SK-N-SH (cell line): ENCODE results near the gene KDM5C. TPM values are rescaled to one million over a fixed set of nuclear protein-coding genes. Genes with fewer than 3 reads are reported as not detected.

Experiments
- CTCF ChIA-PET: fragments of 300-600, 350-600 bp; formaldehyde crosslinking; extraction: SDS; loops from one replicate; lab custom pipeline; 2021; lab: Yijun Ruan, JAX
- POLR2A ChIA-PET: fragments of 350-600 bp; sonication (Branson Sonifier 250); formaldehyde crosslinking; extraction: SDS; loops from one replicate; lab custom pipeline; 2020; ENCODE audit warnings: antibody characterized with exemption, inconsistent platforms; lab: Yijun Ruan, JAX
- DNase-seq: peaks from one replicate; pipeline ENCODE4 v3.0.0; 2012
- H2AFZ ChIP-seq: fragments of 200-600 bp; sonication (generic); 2 replicates; pipeline ENCODE4 v1.8.1; 2016; ENCODE audit warnings: antibody characterized with exemption, mild to moderate bottlenecking, low read depth
- H3F3A ChIP-seq: fragments of 200-600 bp; sonication (generic); replicated peaks from 2 replicates; pipeline ENCODE3; 2016; ENCODE audit warnings: antibody characterized with exemption, mild to moderate bottlenecking; ENCODE audit not compliant: insufficient read depth
- H3K27ac ChIP-seq, 2 experiments: fragments of 200-500 bp in 1 of 2; fragments of 200-600 bp in 1 of 2; sonication (Bioruptor generic) in 1 of 2; sonication (generic), shearing (Covaris generic) in 1 of 2; 2 replicates each; pipeline versions ENCODE4 v1.5.1 to v1.6.1; 2014 to 2016; ENCODE audit warnings: low read depth in 2 of 2, inconsistent platforms in 1 of 2, low read length in 1 of 2, mild to moderate bottlenecking in 1 of 2, mixed read lengths in 1 of 2
- H3K27me3 ChIP-seq: fragments of 200-600 bp; sonication (generic), shearing (Covaris generic); 2 replicates; pipeline ENCODE4 v1.6.1; 2016; ENCODE audit warnings: mixed run types; ENCODE audit not compliant: insufficient read depth
- H3K36me3 ChIP-seq, 2 experiments: fragments of 200-500 bp in 1 of 2; fragments of 200-600 bp in 1 of 2; sonication (Bioruptor generic) in 1 of 2; sonication (generic) in 1 of 2; replicated peaks in 1 of 2; 2 replicates each; pipeline versions ENCODE3 to v1.5.1; 2014 to 2016; ENCODE audit warnings: low read length in 1 of 2, mild to moderate bottlenecking in 1 of 2; ENCODE audit not compliant: insufficient read depth in 2 of 2, control insufficient read depth in 1 of 2
- H3K4me1 ChIP-seq, 2 experiments: fragments of 200-500 bp in 1 of 2; fragments of 200-600 bp in 1 of 2; sonication (Bioruptor generic) in 1 of 2; sonication (generic), shearing (Covaris generic) in 1 of 2; 2 replicates each; pipeline versions ENCODE4 v1.5.1 to v1.6.1; 2014 to 2016; ENCODE audit warnings: low read depth in 1 of 2, low read length in 1 of 2, mixed run types in 1 of 2; ENCODE audit not compliant: insufficient read depth in 2 of 2, control insufficient read depth in 1 of 2
- H3K4me2 ChIP-seq: fragments of 200-600 bp; sonication (generic), shearing (Covaris generic); 2 replicates; pipeline ENCODE4 v1.6.1; 2017; ENCODE audit warnings: mixed run types
- H3K4me3 ChIP-seq, 2 experiments: fragments of 200-500 bp in 1 of 2; fragments of 200-600 bp in 1 of 2; sonication (Bioruptor generic) in 1 of 2; sonication (generic), shearing (Covaris generic) in 1 of 2; 2 replicates each; pipeline versions ENCODE4 v1.5.1 to v1.8.1; 2014 to 2016; ENCODE audit warnings: low read depth in 2 of 2, inconsistent platforms in 1 of 2, low read length in 1 of 2, mild to moderate bottlenecking in 1 of 2, mixed read lengths in 1 of 2, moderate library complexity in 1 of 2
- H3K79me2 ChIP-seq: fragments of 200-600 bp; sonication (generic); 2 replicates; pipeline ENCODE4 v1.8.1; 2017; ENCODE audit warnings: mild to moderate bottlenecking; ENCODE audit not compliant: insufficient read depth
- H3K9ac ChIP-seq: fragments of 200-600 bp; sonication (generic); 2 replicates; pipeline ENCODE4 v1.6.1; 2017; ENCODE audit warnings: mixed run types
- H3K9me2 ChIP-seq: fragments of 200-600 bp; sonication (generic); 2 replicates; pipeline ENCODE4 v1.6.1; 2017; ENCODE audit warnings: mixed run types
- H3K9me3 ChIP-seq: fragments of 200-600 bp; sonication (generic); 2 replicates; pipeline ENCODE4 v1.6.1; 2017; ENCODE audit warnings: mixed run types, mild to moderate bottlenecking, moderate library complexity
- H4K20me1 ChIP-seq: fragments of 200-600 bp; sonication (generic); 2 replicates; pipeline ENCODE4 v1.6.1; 2017; ENCODE audit warnings: mild to moderate bottlenecking, mixed run types; ENCODE audit not compliant: insufficient read depth
- CHD2 ChIP-seq: fragments of 150-350 bp; IDR thresholded peaks from 2 replicates; pipeline ENCODE4 v1.6.1; 2018; ENCODE audit warnings: low read length; ENCODE audit not compliant: partially characterized antibody
- CTCF ChIP-seq: fragments of 200-600 bp; sonication (generic); IDR thresholded peaks from 2 replicates; pipeline ENCODE4 v1.6.1; 2017; ENCODE audit warnings: antibody characterized with exemption, mild to moderate bottlenecking, moderate library complexity
- ELF1 ChIP-seq: IDR thresholded peaks from 2 replicates; pipeline ENCODE4 v1.4.0; 2012
- FOSL2 ChIP-seq: IDR thresholded peaks from 2 replicates; pipeline ENCODE4 v1.4.0; 2012; ENCODE audit warnings: low read depth, mild to moderate bottlenecking, moderate library complexity, borderline replicate concordance
- FOXJ3 ChIP-seq: sonication (generic); formaldehyde crosslinking; IDR thresholded peaks from 2 replicates; pipeline ENCODE4 v1.5.1; 2020; ENCODE audit warnings: mild to moderate bottlenecking, missing genetic modification reagents
- JUND ChIP-seq: IDR thresholded peaks from 2 replicates; pipeline ENCODE4 v1.4.0; 2012
- MAX ChIP-seq: IDR thresholded peaks from 2 replicates; pipeline ENCODE4 v1.4.0; 2012; ENCODE audit warnings: low read depth
- MXI1 ChIP-seq: IDR thresholded peaks from 2 replicates; pipeline ENCODE4 v1.6.1; 2012; ENCODE audit warnings: mild to moderate bottlenecking, low read depth, low read length, improper control_type of control experiment
- NFIC ChIP-seq: IDR thresholded peaks from 2 replicates; pipeline ENCODE4 v1.4.0; 2012; ENCODE audit warnings: borderline replicate concordance
- REST ChIP-seq: IDR thresholded peaks from 2 replicates; pipeline ENCODE4 v1.6.1; 2012; ENCODE audit warnings: mild to moderate bottlenecking, low read depth, low read length, moderate library complexity
- TCF12 ChIP-seq: IDR thresholded peaks from 2 replicates; pipeline ENCODE4 v1.4.0; 2012
- TEAD4 ChIP-seq: IDR thresholded peaks from 2 replicates; pipeline ENCODE4 v1.4.0; 2012; ENCODE audit warnings: mild to moderate bottlenecking, borderline replicate concordance; ENCODE audit not compliant: insufficient read depth
- ZBTB33 ChIP-seq: IDR thresholded peaks from 2 replicates; pipeline ENCODE4 v1.4.0; 2012; ENCODE audit warnings: low read depth, borderline replicate concordance
- WGBS: methylation state at CpG from one replicate; pipeline ENCODE4 v1.1.6; 2017; ENCODE audit warnings: low lambda C conversion rate; 5-methylcytosine and 5-hydroxymethylcytosine counted together
- polyA plus RNA-seq, 3 experiments: library from polyadenylated mRNA; depleted of rRNA; stranded (reverse); fragments of >200 nt; gene quantifications; 2 replicates each; pipeline ENCODE4 v1.2.3, GENCODE V29; 2012
- TF ChIP-seq, protein P1 (sequence below): IDR thresholded peaks from 2 replicates; pipeline ENCODE4 v1.4.0; 2012; ENCODE audit warnings: low read depth, borderline replicate concordance

Gene KDM5C
- polyA plus RNA-seq, 1 of the 3 experiments (the other 2 are of a cell fraction): 76.6 TPM

DNA sequence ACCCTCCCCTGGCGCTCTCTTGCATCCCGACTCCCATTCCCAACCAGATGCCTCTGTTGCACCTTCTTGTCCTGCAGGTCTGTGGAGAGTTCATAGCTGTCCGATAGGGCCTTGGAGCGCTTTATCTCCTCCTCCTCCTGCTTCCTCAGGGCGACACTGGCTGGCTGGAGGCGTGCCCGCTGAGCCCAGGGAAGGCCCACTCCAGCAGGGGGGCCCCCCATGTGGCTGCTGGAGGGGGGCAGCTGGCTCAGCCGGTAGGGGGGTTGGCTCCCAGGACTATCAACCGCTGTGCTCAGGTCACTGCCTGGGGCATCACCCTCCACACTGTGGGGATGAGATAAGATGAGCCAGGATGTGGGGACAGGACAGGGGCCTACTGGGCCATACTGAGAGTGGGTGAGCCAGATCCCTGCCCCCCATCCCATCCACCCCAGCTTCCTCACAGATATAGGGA lies 30.8 kb upstream of the KDM5C start:
- Histone ChIP-seq H4K20me1 (no peaks in the 10 kb centered on the region), H3K9ac (no peak overlapping the region), H3K27me3 (no peaks in the 10 kb centered on the region; the same call in 1 of the 2 replicates), H3K4me3 (no peak overlapping the region), H3K36me3 (peaks cover 0 to 3% of the 10 kb centered on the region in 2 experiments), H3K4me2 (no peak overlapping the region), H3F3A (no peaks in the 10 kb centered on the region), H3K27ac (no peak overlapping the region), H3K9me3 (no peaks in the 10 kb centered on the region), H2AFZ (no peak overlapping the region), H3K9me2 (no peaks in the 10 kb centered on the region), H3K79me2 (no peaks in the 10 kb centered on the region), H3K4me1 (peaks cover 0 to 12% of the 10 kb centered on the region in 2 experiments; a peak in 1 of 4 replicates)
- WGBS: 80% methylated on average over 8 of the region's 9 CpGs
- TF ChIP-seq TCF12 (no peak), CHD2 (no peak), FOXJ3 (no peak), NFIC (no peak), FOSL2 (no peak), ELF1 (no peak), TEAD4 (no peak), MAX (no peak), JUND (no peak), ZBTB33 (no peak)
- DNase-seq: peak; percentile 52
- CTCF ChIA-PET: interaction anchor here (1.4 to 1.5 kb wide), 2 partner anchors 29 to 32 kb away, joined by 3 to 6 read pairs; no protein-coding TSS in a partner anchor
- POLR2A ChIA-PET: no interaction called here

DNA sequence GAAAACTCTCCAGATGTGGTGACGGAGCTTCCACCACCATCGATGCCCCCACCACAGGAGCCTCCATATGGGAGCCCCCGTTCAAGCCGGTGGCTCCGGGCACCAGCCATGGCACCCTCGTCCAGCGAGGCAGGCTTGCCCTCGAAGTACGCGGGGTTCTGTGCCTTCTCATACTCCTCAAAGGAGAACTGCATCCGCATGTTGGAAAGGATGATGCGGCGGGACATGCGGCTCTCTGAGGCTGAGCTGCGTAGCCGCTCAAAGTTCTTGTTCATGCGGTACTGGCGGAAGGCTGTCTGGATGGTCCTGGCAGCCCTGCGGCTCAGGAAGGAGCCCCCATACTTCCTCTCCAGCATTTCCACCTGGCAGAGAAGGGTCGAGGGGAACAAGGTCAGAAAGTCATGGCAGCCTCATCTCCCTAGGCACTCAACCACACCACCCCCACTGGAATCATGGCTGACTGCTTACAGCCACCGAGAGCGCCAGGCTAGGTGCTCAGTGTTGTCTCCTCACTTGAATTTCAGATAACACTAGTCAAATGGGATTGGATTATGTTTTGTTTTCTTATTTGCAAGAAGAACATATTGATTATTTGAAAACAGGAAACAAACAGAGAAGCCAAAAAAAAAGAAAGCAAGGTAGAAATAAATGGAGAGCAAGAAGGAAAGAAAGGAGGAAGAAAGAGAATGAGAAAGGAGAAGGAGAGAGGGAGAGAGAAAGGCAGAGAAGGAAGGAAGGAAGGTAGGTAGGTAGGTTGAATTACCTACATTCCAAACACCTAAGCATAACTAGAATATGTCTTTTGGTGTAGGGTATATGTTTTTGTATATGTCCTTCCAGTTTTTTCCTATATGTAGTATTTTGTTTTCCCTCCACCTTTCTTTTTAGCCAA lies 29.8 kb upstream of the KDM5C start:
- CTCF ChIA-PET: interaction anchor here (1.4 to 1.9 kb wide), 3 partner anchors 29 to 31 kb away, joined by 3 to 7 read pairs (median 6); no protein-coding TSS in a partner anchor

More for the DNA sequence above, 29.8 kb upstream of the KDM5C start:
- TF ChIP-seq ELF1 (no peak), MXI1 (no peak), REST (no peak), CTCF (no peak)
- TF ChIP-seq, protein P1, sequence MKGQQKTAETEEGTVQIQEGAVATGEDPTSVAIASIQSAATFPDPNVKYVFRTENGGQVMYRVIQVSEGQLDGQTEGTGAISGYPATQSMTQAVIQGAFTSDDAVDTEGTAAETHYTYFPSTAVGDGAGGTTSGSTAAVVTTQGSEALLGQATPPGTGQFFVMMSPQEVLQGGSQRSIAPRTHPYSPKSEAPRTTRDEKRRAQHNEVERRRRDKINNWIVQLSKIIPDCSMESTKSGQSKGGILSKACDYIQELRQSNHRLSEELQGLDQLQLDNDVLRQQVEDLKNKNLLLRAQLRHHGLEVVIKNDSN: no peak
- Histone ChIP-seq H3K27ac (no peak overlapping the region), H3K36me3 (peaks cover 0 to 3% of the 10 kb centered on the region in 2 experiments), H3K4me3 (no peak overlapping the region), H3K4me1 (peaks cover 0 to 12% of the 10 kb centered on the region in 2 experiments; a peak in 1 of 4 replicates), H3K79me2 (no peaks in the 10 kb centered on the region), H3K27me3 (no peaks in the 10 kb centered on the region), H3K9me2 (no peaks in the 10 kb centered on the region), H3K9ac (no peak overlapping the region), H2AFZ (no peak overlapping the region), H3K4me2 (no peak overlapping the region), H4K20me1 (no peaks in the 10 kb centered on the region), H3K9me3 (no peaks in the 10 kb centered on the region), H3F3A (no peaks in the 10 kb centered on the region)
- WGBS: 71% methylated on average over 21 of the region's 22 CpGs
- POLR2A ChIA-PET: no interaction called here
- DNase-seq: no peak
